Gastroesophageal sphincter (tissue), 4 donors: ENCODE measurements around the gene IQCF2. TPM values are rescaled to one million over a fixed set of nuclear protein-coding genes. Genes with fewer than 3 reads are reported as not detected.
"Not testable (repeated sequence)": the region's sequence is repeated elsewhere in the genome, so short reads cannot be mapped to it uniquely, and the experiment has no call there.

Source experiments
- ATAC-seq: fragments of 150-250 bp; one replicate; pipeline ENCODE4 v1.9.1; 2016; ENCODE audit warnings: mild to moderate bottlenecking, moderate library complexity
- H3K27ac ChIP-seq, 4 donors: fragments of 200-600 bp; sonication (generic) in 3 of 4; 1 replicate in 3 of 4; 2 replicates in 1 of 4; pipeline ENCODE4 v1.5.1; 2016 to 2019
- H3K27me3 ChIP-seq: fragments of 200-600 bp; sonication (generic); one replicate; pipeline ENCODE4 v1.5.1; 2019
- H3K36me3 ChIP-seq, 2 donors: fragments of 200-600 bp; sonication (generic); one replicate each; pipeline ENCODE4 v1.5.1; 2019; ENCODE audit warnings: control low read depth in 1 of 2
- H3K4me1 ChIP-seq, 3 donors: fragments of 200-600 bp; sonication (generic); 1 replicate in 2 of 3; 2 replicates in 1 of 3; pipeline ENCODE4 v1.5.1; 2016 to 2019; ENCODE audit warnings: control low read depth in 2 of 3
- H3K4me3 ChIP-seq, 2 donors: fragments of 200-600 bp; sonication (generic); one replicate each; pipeline ENCODE4 v1.5.1; 2019; ENCODE audit warnings: mild to moderate bottlenecking in 1 of 2, moderate library complexity in 1 of 2
- H3K9me3 ChIP-seq, 3 donors: fragments of 200-600 bp; sonication (generic); one replicate each; pipeline ENCODE4 v1.5.1; 2017 to 2019; ENCODE audit warnings: control low read depth in 2 of 3
- EP300 ChIP-seq: sonication (generic); formaldehyde crosslinking; IDR thresholded peaks from one replicate; pipeline ENCODE4 v1.6.1; 2017; ENCODE audit warnings: antibody characterized with exemption, mild to moderate bottlenecking
- POLR2A ChIP-seq, 2 donors: fragments of 450-650 bp; IDR thresholded peaks; one replicate each; pipeline ENCODE4 v1.6.1; 2017; ENCODE audit warnings: antibody characterized with exemption in 2 of 2, mild to moderate bottlenecking in 2 of 2, moderate library complexity in 1 of 2
- POLR2AphosphoS5 ChIP-seq: sonication (generic); formaldehyde crosslinking; IDR thresholded peaks from one replicate; pipeline ENCODE4 v1.6.1; 2017; ENCODE audit warnings: antibody characterized with exemption
- WGBS, 2 donors: methylation state at CpG; one replicate each; pipeline ENCODE4 v1.1.5; 2018; ENCODE audit warnings: low coverage in 1 of 2; 5-methylcytosine and 5-hydroxymethylcytosine counted together
- total RNA-seq, 4 donors: library from RNA; depleted of rRNA; stranded (reverse); fragments of >200 nt; gene quantifications; one replicate each; pipeline ENCODE4 v1.1.0, GENCODE V29; 2016
- TF ChIP-seq, protein P1 (sequence below), 4 experiments: fragments of 200-600 bp in 2 of 4; fragments of 450-650 bp in 2 of 4; sonication (generic) in 1 of 4; IDR thresholded peaks; one replicate each; pipeline ENCODE4 v1.5.1; 2017 to 2019; ENCODE audit warnings: antibody characterized with exemption in 4 of 4, mild to moderate bottlenecking in 2 of 4, moderate library complexity in 2 of 4

Gene IQCF2
- total RNA-seq, 4 donors from 2014 or later = not detected

DNA sequence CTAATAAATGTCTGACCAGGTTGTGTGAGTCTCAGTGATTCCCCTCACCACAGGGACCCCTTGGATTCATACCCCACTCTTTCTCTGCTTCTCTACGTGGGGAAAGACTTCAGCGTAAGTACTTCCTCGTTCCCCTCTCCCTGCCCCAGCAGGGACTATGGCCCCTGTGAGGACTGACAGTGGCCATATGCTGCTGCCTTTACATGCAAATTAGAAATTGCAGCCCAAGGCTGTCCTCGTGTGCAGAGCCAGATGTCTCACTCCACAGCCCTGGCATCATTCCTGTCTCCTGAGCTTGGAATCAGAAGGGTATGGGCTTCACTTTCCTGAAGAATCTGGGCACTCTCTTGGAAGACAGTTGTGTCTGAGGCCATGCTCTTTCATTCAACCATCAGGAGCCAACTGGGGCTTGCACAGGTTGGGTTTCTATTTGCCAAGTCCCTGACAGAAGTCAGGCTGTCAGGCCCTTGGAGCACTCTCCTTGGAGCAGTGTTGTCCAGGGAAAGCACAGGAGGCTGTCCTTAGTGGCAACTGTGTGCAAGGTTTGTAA is 30.5 kb upstream of the IQCF2 start:
- peaks cover 16% of the 10 kb centered on the region for H3K27me3 ChIP-seq
- no peak for ATAC-seq
- no peak overlapping the region for H3K27ac ChIP-seq
- 27% methylated on average over 2 of the region's 4 CpGs; no CpG with 5 or more reads in 1 of the 2 donors for WGBS, 2 donors
- H3K4me3 ChIP-seq = no peak overlapping the region
- H3K4me1 ChIP-seq = no peaks in the 10 kb centered on the region
- TF ChIP-seq, protein P1, sequence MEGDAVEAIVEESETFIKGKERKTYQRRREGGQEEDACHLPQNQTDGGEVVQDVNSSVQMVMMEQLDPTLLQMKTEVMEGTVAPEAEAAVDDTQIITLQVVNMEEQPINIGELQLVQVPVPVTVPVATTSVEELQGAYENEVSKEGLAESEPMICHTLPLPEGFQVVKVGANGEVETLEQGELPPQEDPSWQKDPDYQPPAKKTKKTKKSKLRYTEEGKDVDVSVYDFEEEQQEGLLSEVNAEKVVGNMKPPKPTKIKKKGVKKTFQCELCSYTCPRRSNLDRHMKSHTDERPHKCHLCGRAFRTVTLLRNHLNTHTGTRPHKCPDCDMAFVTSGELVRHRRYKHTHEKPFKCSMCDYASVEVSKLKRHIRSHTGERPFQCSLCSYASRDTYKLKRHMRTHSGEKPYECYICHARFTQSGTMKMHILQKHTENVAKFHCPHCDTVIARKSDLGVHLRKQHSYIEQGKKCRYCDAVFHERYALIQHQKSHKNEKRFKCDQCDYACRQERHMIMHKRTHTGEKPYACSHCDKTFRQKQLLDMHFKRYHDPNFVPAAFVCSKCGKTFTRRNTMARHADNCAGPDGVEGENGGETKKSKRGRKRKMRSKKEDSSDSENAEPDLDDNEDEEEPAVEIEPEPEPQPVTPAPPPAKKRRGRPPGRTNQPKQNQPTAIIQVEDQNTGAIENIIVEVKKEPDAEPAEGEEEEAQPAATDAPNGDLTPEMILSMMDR (IDR thresholded peaks at IDR 0.05) = no peak
- TF ChIP-seq POLR2A (IDR thresholded peaks at IDR 0.05) (no peak), POLR2AphosphoS5 (no peak), EP300 (no peak)
- H3K36me3 ChIP-seq = no peaks in the 10 kb centered on the region
- peaks cover 0 to 22% (median 0%) of the 10 kb centered on the region in 3 donors for H3K9me3 ChIP-seq

DNA sequence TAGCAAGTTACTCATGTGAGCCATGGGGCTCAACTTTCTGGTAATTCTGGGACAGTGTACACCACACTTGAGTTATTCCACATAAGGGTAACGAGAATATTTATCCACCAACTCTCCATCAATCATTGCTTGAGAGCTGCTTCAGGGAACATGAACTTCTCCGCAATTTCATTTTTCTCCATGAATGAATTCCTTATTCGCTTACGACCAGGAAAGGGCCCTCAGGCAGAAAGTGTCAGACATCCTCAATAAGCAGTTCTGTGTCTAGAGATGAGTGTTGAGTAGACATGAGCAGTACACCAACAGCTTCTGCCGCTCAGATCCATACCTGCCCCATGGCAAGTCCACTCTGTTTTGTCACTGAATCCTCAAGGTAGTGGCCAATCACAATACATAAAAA is 24.8 kb upstream of the IQCF2 start:
- WGBS, 2 donors = 71 to 86% methylated on average over 3 to 5 of the region's 5 CpGs
- peaks cover 15% of the 10 kb centered on the region for H3K27me3 ChIP-seq
- no peaks in the 10 kb centered on the region for H3K36me3 ChIP-seq

DNA sequence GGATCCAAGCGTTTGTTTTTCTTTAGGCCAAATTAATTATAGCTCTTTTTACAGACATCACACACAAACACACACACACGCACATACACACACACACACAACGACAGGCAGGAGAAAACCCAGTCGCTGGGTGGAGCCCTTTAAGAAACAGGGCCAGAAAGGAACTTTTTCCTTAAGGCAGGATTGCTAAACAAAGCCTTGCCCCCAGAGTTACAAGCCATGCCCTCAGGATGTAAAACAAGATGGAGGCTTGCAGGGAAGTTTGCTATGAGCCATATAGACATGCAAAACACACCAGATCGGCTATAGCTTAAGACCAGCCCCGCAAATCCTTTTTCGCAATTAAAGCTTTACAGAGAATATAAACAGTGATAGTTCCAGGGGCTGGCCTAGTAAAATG is 16.3 kb upstream of the IQCF2 start:
- TF ChIP-seq POLR2A (IDR thresholded peaks at IDR 0.05) (no peak), EP300 (no peak), POLR2AphosphoS5 (no peak)
- TF ChIP-seq, protein P1 (IDR thresholded peaks at IDR 0.05) = no peak
- WGBS, 2 donors = 48 to 72% methylated on average over 7 of the region's 7 CpGs
- H3K36me3 ChIP-seq = no peaks in the 10 kb centered on the region

More for the DNA sequence above, 24.8 kb upstream of the IQCF2 start:
- Histone ChIP-seq H3K4me3 (no peak overlapping the region), H3K4me1 (no peaks in the 10 kb centered on the region), H3K27ac (no peak overlapping the region), H3K9me3 (no peaks in the 10 kb centered on the region)
- TF ChIP-seq POLR2AphosphoS5 = no peak
- TF ChIP-seq EP300 = no peak
- TF ChIP-seq POLR2A (IDR thresholded peaks at IDR 0.05) = no peak
- TF ChIP-seq, protein P1 (IDR thresholded peaks at IDR 0.05) = no peak
- no peak for ATAC-seq

DNA sequence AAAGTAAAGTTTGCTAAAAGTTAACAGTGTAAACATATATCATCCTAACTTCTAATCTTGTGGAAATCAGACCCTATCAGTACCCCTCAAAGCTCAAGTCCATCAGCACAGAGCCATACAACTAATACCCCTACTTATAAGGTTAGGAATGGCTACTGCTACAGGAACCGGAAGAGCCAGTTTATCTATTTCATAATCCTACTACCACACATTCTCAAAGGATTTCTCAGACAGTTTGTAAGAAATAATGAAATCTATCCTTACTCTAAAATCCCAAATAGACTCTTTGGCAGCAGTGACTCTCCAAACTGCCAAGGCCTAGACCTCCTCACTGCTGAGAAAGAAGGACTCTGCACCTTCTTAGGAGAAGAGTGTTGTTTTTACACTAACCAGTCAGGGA is 6.0 kb upstream of the IQCF2 start:
- H3K36me3 ChIP-seq, H3K9me3 ChIP-seq, ATAC-seq, H3K27ac ChIP-seq, H3K4me3 ChIP-seq, H3K4me1 ChIP-seq: not testable (repeated sequence)
- 75% methylated on average over 1 of the region's 1 CpG; no CpG with 5 or more reads in 1 of the 2 donors for WGBS, 2 donors
- H3K27me3 ChIP-seq = peaks cover 12% of the 10 kb centered on the region

More for the DNA sequence above, 16.3 kb upstream of the IQCF2 start:
- Histone ChIP-seq H3K27me3 (peaks cover 16% of the 10 kb centered on the region), H3K9me3 (peaks cover 0 to 18% (median 0%) of the 10 kb centered on the region in 3 donors), H3K4me1 (no peaks in the 10 kb centered on the region), H3K4me3 (no peak overlapping the region), H3K27ac (no peak overlapping the region)
- no peak for ATAC-seq

DNA sequence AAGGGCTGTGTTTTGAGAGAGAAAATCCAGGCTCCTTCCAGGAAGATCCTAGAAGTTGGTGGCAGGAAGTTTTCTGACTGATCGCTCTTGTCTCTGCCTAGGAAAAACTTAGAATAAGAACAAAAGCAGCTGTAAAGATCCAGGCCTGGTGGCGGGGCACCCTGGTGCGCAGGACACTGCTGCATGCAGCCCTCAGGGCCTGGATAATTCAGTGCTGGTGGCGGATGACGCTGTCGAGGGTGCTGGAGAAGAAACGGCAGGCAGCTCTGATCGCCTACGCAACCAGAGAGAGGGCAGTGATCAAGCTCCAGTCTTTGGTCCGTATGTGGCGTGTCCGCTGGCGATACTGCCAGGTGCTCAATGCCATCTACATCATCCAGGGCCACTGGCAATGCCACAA is 1.5 kb downstream of the IQCF2 start:
- H3K36me3 ChIP-seq = no peaks in the 10 kb centered on the region
- no peaks in the 10 kb centered on the region for H3K4me1 ChIP-seq
- H3K27me3 ChIP-seq = peaks cover 12% of the 10 kb centered on the region
- no peak overlapping the region for H3K4me3 ChIP-seq
- no peak for ATAC-seq
- no peak overlapping the region for H3K27ac ChIP-seq
- no peaks in the 10 kb centered on the region for H3K9me3 ChIP-seq
- TF ChIP-seq, protein P1 (IDR thresholded peaks at IDR 0.05) = no peak
- TF ChIP-seq POLR2AphosphoS5 (no peak), EP300 (no peak), POLR2A (IDR thresholded peaks at IDR 0.05) (no peak)
- 62 to 63% methylated on average over 3 to 10 of the region's 13 CpGs for WGBS, 2 donors

DNA sequence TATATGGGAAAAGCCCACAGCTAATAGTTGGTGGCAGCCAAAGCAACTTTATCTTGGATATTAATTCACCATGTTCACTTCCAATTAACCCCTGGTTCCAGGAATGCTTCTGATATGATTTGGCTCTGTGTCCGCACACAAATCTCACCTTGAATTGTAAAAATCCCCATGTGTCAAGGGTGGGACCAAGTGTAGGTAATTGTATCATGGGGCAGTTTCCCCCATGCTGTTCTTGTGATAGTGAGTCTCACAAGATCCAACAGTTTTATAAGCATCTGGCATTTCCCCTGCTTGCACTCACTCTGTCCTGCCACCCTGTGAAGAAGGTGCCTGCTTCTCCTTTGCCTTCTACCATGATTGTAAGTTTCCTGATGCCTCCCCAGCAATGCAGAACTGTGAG is 7.5 kb downstream of the IQCF2 start:
- ATAC-seq, H3K9me3 ChIP-seq, H3K4me1 ChIP-seq, H3K4me3 ChIP-seq, H3K36me3 ChIP-seq, H3K27ac ChIP-seq: not testable (repeated sequence)
- peaks cover 26% of the 10 kb centered on the region for H3K27me3 ChIP-seq
- WGBS, 2 donors = 45% methylated on average over 1 of the region's 1 CpG; no CpG with 5 or more reads in 1 of the 2 donors
